Left cardiac atrium (tissue), 4 donors: ENCODE measurements around the gene DISC1. TPM values are rescaled to one million over a fixed set of nuclear protein-coding genes. Genes with fewer than 3 reads are reported as not detected.
A peak's percentile ranks its signal among the peaks of the same experiment; 100 is the strongest.
"Not testable (repeated sequence)": the region's sequence is repeated elsewhere in the genome, so short reads cannot be mapped to it uniquely, and the experiment has no call there.

Source experiments
- ATAC-seq, 2 donors: fragments of 200-7000 bp; cut with Tn5 transposase; one replicate each; pipeline ENCODE4 v1.9.1; 2020; ENCODE audit warnings: mild to moderate bottlenecking in 2 of 2, moderate library complexity in 2 of 2
- DNase-seq: peaks from one replicate; pipeline ENCODE4 v3.0.0-alpha.2; 2020
- intact Hi-C, 2 donors: fragments of 100-400 bp; cut with DNase I; formaldehyde crosslinking; loops; one replicate each; pipeline versions ENCODE4 v1.14.1 to v1.15.1; 2022 to 2023
- total RNA-seq, 2 donors: library from RNA; stranded (reverse); fragmentation: NEBNext Ultra II Directional; extraction: Animal tissue kit (Norgen Biotek cat#: 25700); gene quantifications; one replicate each; pipeline ENCODE4 v1.2.1, GENCODE V29; 2021
- donor health status: DM: no; HTN: yes; CAD: no.
- donor health status: DM: no; HTN: yes; CAD: no; lungs with severe emphysema.
- donor health status: DM: yes; HTN: yes; CAD: no.
- donor health status: Dilated cardiomyopathy.

The DISC1 gene
- total RNA-seq, 2 donors from 2014 or later, result 5.0 to 5.4 TPM

GRCh38 chr1:231779081-231779480 lies 152.5 kb downstream of the DISC1 start:
- intact Hi-C loops, result no loop called here
- no peak for ATAC-seq
- DNase-seq, result no peak

- ATAC-seq (peak; percentile 21 to 27), DNase-seq (no peak)
- intact Hi-C loops, result no loop called here
Observed at GRCh38 chr1:231781892-231782291, 155.3 kb downstream of the DISC1 start.

- ATAC-seq, intact Hi-C loops: not testable (repeated sequence)
Observed at GRCh38 chr1:231785073-231785472, 158.5 kb downstream of the DISC1 start.

GRCh38 chr1:231786126-231786525 lies 159.5 kb downstream of the DISC1 start:
- intact Hi-C loops, result no loop called here
- no peak for ATAC-seq
- no peak for DNase-seq

More at GRCh38 chr1:231785073-231785472, 158.5 kb downstream of the DISC1 start:
- not testable (repeated sequence) for DNase-seq

DNA sequence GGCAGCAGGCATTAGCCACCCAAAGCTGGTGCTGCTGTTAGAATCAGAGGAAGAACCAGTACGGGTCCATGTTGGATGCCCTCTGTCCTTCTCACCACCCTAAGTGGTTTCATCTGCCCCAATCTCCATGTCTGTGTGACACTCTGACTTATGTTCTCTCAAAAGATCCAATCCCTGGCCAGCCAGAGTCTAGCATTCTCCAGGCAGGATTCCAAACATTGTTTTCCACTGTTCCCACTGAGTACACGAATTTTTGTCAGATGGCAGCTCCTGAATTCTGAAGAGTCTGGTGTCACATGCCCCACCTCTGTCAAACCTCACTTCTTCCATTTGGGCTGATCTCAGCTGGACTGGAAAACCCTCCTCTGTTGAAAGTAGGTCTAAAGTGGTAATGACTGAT lies 166.0 kb downstream of the DISC1 start:
- DNase-seq (no peak), ATAC-seq (no peak)
- intact Hi-C loops, result no loop called here

- DNase-seq, result no peak
- no peak for ATAC-seq
- intact Hi-C loops, result no loop called here
Observed at GRCh38 chr1:231793893-231794292, 167.3 kb downstream of the DISC1 start.

DNA sequence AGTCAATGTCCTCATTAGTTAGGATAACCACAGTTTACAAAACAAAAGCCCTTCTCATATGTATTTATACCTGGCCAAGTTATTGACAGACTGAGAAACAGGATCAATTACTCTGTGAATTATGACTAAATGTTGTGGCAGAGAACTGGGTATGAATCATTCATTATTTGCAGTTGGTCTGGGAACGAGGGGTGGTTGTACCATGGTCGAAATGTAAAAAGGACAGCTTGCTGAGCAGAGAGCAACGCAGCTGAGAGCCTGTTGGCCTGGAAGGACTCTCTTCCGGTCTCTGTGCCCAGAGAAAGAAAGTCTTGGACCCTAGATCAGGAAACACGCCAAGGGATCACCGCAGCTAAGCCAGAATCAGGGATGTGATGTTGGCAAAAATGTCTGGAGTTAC lies 169.6 kb downstream of the DISC1 start:
- ATAC-seq (no peak), DNase-seq (no peak)
- intact Hi-C loops, result loop anchor here in 1 of 2 donors (5.0 kb wide), 1 partner anchor 39 kb away; no protein-coding TSS in a partner anchor

- intact Hi-C loops, result loop anchor here in 1 of 2 donors (5.0 kb wide), 1 partner anchor 42 kb away; no protein-coding TSS in a partner anchor
- peak in 1 of 2 donors; percentile 71 for ATAC-seq
Observed at GRCh38 chr1:231799363-231799986, 172.9 kb downstream of the DISC1 start.

DNA sequence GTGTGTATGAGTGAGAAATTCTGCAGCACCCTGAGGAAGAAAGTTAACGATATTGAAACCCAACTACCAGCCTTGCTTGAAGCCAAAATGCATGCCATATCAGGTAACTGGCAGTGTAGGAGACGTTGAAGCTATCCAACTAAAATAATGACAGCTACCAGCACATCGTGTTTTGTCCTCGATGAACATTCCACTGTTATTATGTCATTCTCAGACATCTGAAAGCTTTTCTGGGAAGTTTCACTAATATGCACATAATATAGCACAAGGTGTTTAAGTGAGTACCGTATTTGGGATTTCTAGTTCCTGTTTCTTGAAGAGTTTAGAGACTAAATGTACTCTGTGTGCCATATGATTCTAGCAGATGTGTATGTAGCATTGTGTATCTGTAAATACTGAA lies 173.5 kb downstream of the DISC1 start:
- DNase-seq (no peak), ATAC-seq (peak in 1 of 2 donors; percentile 28)
- intact Hi-C loops, result loop anchor here in 1 of 2 donors (10.0 kb wide), 1 partner anchor 175 kb away; the partner anchor contains the start of gene DISC1

More at GRCh38 chr1:231799363-231799986, 172.9 kb downstream of the DISC1 start:
- DNase-seq, result no peak

DNA sequence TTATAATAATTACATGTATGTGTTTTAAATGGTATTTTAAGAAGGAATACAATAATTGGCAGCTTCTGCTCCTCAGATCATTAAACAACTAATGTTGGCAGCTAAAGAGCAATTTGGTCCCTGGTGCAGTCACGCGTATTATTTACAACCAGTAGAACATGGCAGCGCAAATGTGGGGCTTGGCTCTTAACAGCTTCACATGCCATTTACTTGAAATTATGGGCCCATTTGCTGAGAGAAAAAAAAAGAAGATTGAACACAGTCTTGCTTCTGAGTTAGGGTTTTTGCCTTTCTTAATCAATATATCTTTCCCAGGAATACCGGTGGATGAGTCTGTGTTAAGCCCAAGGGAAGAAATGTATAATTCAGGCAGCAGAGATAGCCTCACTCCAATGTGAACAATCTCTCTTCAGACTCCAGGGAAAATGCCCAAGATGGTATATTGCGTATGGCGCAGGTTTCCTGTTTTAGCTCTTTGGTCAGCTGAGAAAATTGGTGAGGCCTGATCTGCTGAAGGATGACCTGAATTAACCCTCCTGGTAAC lies 174.5 kb downstream of the DISC1 start:
- ATAC-seq (no peak), DNase-seq (no peak)
- intact Hi-C loops, result loop anchor here in 1 of 2 donors (10.0 kb wide), 1 partner anchor 176 kb away; the partner anchor contains the start of gene DISC1

- peak; percentile 30 for DNase-seq
- intact Hi-C loops, result loop anchor here in 1 of 2 donors (10.0 kb wide), 1 partner anchor 179 kb away; the partner anchor contains the start of gene DISC1
- ATAC-seq, result peak in 1 of 2 donors; percentile 77
Observed at GRCh38 chr1:231803353-231803752, 176.8 kb downstream of the DISC1 start.

DNA sequence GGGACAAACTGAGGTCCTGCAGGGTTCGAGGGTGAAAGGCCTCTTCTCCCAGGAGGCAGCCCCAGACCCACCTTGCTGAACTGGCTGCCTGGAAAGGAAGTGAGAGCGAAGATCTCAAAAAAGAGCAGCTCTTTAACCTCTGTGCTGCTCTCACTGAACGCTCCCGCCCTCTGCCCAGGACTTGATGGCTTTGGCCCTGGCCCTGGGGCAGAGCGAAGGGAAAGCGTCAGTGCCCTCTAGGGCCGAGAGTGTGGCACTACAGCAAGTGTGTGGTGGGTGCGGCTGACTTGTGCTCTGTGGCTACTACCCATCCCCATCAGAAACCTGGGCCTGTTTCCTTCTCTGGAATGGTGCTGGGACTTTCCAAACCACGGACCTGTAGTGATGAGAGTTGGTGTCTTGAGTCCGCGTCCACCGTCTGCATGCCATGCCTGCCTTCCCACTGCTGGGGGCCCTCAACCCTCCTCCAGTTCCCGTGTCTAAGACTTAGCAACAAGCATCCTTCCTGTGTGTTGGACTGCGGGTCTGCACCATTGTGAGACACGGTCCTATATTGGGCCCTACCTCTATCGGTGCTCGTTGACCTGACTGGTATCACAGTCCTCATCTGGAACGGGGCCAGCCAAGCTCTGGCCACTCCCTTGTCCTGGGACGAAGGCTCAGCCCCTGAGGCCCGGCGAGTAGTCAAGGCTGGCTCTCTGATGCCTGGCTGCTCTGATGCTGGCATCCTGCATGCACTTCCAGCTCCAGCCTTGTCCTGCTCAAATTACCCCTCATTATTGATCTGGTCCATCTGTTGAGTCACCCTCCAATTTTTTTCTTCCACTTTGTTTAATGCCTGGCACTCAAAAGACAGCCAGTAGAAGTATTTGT lies 180.3 kb downstream of the DISC1 start:
- intact Hi-C loops, result loop anchor here in 1 of 2 donors (10.0 kb wide), 1 partner anchor 182 kb away; the partner anchor contains the start of gene DISC1
- DNase-seq, result peak; percentile 46
- ATAC-seq, result peak; percentile 74 to 82

- ATAC-seq (no peak), DNase-seq (no peak)
- intact Hi-C loops, result loop anchor here in 1 of 2 donors (10.0 kb wide), 1 partner anchor 183 kb away; the partner anchor contains the start of gene DISC1
Observed at GRCh38 chr1:231807541-231807940, 181.0 kb downstream of the DISC1 start.

- intact Hi-C loops, result loop anchor here in 1 of 2 donors (10.0 kb wide), 1 partner anchor 183 kb away; the partner anchor contains the start of gene DISC1
- no peak for DNase-seq
Observed at GRCh38 chr1:231808116-231808515, 181.5 kb downstream of the DISC1 start.

DNA sequence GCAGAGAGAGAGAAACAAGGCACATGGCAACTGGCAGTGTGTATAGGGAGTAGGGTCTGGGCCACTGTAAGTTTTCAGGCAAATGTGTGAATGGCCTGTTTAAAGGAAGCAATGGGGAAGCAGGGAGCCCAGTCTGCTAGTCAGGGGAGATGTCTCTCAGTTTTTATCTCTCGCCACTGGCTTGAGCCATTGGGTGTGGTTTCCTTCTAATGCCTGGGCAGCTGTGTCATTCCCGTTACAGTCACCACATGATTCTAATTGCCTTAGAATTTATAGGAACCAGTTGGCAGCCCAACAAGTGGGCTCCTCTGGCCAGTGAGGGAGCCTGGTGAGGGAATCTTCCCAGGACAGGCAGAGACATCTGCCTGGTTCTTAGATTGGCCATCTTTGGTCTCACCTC lies 182.4 kb downstream of the DISC1 start:
- ATAC-seq, result peak in 1 of 2 donors; percentile 62
- peak; percentile 37 for DNase-seq
- intact Hi-C loops, result loop anchor here in 1 of 2 donors (10.0 kb wide), 1 partner anchor 184 kb away; the partner anchor contains the start of gene DISC1

More at GRCh38 chr1:231808116-231808515, 181.5 kb downstream of the DISC1 start:
- no peak for ATAC-seq

DNA sequence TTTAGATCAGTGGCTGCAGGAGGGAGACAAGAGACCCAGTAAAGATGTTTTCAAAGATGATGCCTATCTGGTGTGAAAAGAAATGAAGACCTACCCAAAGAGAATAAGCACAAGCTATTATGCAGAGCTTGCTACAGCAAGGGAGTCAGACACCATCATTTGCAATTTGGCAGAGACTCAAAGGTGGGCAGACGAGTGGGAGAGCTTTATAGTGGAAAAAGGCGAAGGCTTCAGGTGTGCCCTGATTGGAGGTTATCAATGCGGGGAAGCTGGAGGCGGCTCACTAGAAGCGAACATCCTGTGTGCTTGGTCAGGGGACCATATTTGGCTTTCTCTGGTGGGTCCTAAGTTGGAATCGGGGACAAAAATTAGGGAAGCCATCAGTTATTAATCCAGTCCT lies 183.8 kb downstream of the DISC1 start:
- intact Hi-C loops, result no loop called here
- ATAC-seq, result no peak

DNA sequence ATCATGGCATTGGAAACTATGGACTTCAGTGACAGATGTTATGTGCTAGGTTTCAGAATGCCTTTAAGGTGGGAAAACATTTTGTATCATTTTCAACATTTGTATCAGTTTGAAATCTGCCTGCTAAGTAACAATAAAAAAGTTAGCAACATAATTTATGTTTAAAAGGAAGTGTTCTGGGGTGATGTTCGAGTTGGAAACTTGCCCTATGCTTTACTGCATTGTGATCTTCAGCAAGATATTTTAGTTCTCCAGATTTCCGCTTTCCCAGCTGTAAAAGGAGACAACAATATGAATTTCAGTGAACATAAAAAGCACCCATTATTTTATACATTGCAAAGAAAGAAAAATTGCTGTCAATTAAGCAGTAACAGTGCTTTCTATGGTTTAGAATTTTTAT lies 187.4 kb downstream of the DISC1 start:
- ATAC-seq, result no peak
- no peak for DNase-seq
- intact Hi-C loops, result no loop called here

More for the DNA sequence above, 183.8 kb downstream of the DISC1 start:
- no peak for DNase-seq

DNA sequence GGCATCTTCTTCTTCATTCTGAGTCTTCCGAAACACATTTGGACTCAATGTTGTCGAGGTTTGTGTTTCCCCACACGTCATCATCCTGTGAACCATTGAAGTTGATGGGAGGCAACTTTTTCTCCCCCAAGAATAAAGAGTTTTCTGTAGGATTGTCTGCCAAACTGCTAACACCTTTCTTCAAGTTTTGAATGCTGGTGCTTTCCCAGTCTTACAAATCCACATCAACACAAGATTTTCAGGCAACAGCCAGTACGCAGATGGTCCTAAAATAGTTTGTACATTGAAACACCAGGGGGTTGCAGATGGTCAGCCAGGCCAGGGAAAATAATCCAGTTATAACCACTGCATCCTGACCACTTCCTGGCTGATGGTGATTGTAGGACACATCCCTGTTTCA lies 187.9 kb downstream of the DISC1 start:
- no peak for DNase-seq
- ATAC-seq, result no peak
- intact Hi-C loops, result no loop called here

GRCh38 chr1:231817801-231818200 lies 191.2 kb downstream of the DISC1 start:
- intact Hi-C loops, result loop anchor here in 1 of 2 donors (1.0 kb wide), 1 partner anchor 30 kb away; no protein-coding TSS in a partner anchor
- no peak for ATAC-seq
- no peak for DNase-seq
